Middle frontal gyrus (tissue), 1 donor: Measurements from ENCODE around the gene ATG5.

ENCODE experiments used
- DNase-seq: peaks from one replicate; pipeline ENCODE4 v3.0.0-alpha.2; 2015; ENCODE audit warnings: low spot score; ENCODE audit errors: extremely low spot score

Gene ATG5

DNA sequence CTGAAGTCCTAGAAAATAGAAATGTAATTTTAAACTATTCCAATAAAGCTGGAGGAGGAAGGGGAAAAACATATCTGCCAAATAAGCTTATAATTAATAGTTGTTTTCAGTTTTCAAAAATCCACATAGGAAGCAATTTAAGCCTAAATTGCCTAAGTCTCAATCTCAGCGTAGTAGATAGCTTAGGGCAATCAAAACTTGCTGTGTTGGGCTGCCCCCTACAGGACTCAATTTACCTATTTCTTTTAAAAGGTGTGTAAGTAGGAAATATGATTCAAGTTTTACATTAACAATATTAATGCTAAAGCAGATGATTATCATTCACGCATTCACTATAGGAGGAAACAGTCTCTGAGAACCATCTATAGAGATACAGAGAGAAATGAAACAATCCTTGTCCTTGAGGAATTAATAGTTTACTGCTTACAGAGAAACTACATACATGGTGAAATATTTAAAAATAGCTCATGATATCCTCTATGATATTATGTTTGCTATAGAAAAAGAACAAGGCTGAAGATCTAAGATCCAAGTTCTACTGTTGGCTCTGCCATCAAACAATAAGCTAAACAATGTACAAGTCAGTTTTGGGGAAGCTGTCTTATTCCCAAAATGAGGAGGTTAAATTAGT lies 102.1 kb downstream of the ATG5 start:
- DNase-seq: no peak

GRCh38 chr6:106220485-106220884 lies 105.1 kb downstream of the ATG5 start:
- DNase-seq: no peak

DNA sequence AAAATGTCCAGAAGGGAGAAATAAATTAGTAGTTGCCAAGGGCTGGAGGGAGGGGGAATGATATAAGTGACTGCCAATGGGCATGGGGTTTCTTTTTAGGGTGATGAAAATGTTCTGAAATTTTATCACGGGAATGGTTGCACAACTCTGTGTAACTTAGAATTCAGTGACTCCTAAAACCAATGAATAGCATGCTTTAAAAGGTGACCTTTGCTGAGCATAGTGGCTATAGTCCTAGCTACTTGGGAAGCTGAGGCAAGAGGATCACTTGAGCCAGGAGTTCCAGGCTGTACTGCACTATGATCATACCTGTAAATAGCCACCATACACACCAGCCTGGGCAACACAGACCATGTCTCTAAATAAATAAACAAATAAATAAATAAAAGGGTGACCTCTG lies 109.0 kb downstream of the ATG5 start:
- no peak for DNase-seq

GRCh38 chr6:106215608-106216007 lies 110.0 kb downstream of the ATG5 start:
- no peak for DNase-seq

- no peak for DNase-seq
Observed at GRCh38 chr6:106214531-106214930, 111.0 kb downstream of the ATG5 start.

DNA sequence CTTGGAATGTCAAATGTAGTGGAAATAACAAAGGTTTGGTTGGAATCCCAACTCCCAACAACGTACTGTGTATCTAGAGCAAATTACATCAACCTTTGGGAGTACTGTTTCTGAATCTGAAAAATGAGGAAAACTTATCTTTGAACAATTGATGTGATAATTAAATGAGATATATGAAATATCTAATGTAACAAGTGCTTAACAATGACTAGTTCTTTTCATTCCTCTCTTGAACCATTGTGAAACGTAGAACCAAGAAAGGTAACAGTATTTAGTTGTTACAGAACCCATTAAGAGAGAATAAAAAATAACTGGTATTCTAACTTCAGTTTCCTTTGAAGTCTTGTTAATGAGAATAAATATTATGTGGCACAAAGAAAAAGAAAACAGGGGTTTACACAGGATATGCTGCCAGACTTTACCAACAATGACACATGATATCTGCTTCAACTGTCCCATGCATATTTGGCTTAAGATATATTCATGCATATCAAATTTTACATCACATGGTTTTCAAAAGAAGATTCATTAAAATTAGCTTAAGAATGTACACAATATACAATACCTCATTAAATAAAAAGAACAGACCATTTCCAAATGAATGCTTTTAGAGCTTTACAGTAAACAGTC lies 111.8 kb downstream of the ATG5 start:
- no peak for DNase-seq

- DNase-seq: no peak
Observed at GRCh38 chr6:106212576-106212975, 113.0 kb downstream of the ATG5 start.

- DNase-seq: no peak
Observed at GRCh38 chr6:106206905-106207304, 118.7 kb downstream of the ATG5 start.

DNA sequence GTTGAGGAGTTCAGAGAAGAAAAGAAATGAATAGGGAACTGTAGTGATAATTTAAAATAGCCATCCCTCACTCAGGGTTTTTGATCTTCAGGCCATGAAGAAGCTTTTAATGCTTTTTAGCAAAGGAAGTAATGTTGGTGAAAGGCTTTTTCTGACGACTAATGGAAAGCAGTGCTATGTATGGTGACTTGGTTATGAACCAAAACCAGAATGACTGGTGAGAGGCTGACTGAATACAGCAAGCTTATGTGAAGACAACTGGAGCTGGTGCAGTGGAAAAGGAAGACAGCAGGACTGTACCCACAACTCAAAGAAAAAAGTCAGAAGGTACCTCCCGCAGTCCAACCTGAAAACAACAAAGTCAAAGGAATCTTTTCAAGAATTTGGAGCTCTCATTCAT lies 120.6 kb downstream of the ATG5 start:
- DNase-seq: no peak

- DNase-seq: no peak
Observed at GRCh38 chr6:106199998-106200397, 125.6 kb downstream of the ATG5 start.

- DNase-seq: no peak
Observed at GRCh38 chr6:106199331-106199730, 126.2 kb downstream of the ATG5 start.

DNA sequence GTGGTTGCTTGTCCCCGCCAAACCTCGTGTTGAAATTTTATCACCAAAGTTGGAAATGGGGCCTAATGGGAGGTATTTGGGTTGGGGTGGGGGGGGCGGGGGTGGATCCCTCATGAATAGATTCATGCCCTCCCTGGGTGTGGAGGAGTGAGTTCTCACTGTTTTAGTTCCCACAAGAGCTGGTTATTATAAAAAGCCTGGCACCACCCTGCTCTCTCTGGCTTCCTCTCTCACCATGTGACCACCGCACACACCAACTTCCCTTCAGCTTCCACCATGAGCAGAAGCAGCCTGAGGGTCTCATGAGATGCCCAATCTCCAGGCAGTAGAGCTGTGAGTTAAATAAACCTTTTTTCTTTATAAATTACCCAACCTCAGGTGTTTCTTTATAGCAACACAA lies 128.1 kb downstream of the ATG5 start:
- no peak for DNase-seq

DNA sequence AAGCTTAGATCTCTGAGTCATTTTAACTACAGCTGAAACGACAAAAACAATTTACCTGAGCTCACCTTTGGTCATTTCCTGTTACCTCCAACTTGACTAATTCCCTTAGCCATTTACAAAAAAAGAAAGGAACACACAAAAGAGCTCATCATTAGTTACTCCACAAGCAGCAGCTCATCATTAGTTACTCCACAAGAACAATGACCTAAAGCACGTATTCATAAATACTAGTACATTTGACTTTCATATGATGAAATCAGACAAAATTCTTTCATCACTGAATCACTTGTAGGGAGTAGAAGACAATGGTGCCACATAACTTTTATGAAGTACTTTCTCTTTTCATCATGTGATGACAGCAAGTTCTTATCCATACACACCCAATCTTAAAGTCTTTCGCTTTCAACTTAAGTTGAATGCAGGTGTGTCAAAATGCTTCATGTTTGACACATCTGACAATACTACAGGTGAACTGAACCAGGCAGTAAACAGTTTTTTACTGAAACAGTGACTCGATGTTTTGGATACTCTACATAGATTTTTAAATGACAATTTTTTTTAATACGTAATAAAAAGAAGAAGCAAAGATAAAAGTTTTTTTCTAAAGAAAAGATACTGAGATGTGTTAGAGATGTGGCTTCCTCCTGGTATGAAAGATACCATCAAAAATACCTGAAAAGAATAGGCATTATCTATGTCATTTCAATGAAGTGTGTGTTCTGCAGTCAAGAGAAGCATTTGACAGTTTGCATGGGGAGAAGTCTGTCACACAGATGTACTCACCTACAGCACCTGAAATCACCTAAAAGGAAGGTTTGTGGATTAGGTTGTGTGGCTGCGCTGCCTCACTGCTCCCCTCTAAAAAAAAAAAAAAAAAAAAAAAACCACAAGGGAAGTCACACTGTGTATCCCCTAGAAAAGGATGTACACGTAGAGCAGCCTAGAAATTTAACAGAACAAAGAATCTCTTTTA lies 130.3 kb downstream of the ATG5 start:
- no peak for DNase-seq

GRCh38 chr6:106192824-106193223 lies 132.7 kb downstream of the ATG5 start:
- DNase-seq: no peak

DNA sequence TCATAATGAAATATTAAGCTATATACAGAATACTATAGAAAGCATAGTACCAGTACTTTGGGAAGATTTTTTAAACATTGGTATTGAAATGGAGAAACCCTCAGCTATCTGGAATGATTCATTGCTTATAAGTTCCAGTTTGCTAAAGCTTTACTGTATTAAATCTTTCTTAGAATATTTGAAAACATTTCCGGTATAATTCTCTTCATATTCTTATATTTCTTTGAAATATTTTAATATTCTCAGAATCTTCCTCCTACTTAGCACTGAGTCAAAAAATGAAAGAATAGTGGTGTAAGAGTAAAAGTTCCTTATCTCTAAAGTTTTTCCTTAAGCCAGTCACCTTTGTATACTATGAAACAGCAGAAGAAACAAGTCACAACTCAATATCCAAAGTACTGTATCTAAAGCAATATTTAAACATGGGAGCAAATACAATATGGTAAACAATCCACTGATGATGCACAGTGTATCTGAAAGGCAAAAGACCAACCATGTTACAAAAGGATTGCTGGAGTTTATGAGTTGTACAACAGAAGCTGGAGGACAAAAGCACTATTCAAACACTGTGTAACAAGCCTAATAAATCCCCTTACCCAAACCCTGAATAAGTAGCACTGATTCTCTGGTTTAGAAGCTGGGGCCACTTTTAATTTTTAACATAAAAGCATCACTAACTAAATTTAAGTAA lies 137.3 kb downstream of the ATG5 start:
- DNase-seq: no peak

DNA sequence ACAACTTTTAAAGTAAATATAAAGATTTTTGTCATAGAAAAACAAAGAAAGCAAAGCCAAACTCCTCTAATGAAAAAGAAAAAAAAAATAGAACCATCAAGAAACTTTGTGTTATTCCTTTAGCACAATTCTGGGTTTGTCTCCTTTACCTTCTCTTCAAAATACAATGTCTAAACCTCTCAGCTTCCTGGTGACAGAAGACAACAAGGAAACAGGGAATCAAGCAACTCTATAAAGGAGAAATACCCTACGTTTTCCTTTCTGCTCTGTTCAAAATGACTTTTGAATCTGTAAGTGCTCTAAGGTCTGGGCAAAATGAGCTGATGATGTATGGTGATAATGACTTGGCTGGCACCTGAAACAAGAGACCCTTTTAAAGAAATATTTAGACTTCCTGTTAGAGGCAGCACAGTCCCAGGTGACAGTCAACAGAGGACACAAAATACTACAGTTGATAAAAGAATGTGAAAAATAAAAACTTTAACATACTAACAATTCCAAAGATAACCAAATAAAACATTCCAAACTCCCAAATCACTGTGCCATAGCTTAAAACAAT lies 138.1 kb downstream of the ATG5 start:
- DNase-seq: no peak

DNA sequence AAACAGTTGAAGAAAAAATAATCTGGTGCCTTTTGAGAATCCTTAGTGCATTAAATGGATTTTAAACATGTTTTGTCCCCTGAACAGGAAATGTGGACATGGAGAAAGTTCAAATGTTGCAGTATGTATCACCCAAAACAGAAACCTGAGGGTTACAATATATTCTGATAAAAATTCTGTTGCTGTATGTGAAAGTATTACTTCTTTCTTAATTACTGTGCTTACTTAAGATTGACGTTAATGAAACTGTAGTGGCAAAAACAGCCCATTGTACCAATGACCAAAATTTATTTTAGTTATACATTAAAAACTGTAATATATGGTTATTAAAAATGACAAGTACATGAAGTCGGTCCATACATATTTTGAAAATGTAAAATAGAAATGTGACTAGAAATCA lies 138.8 kb downstream of the ATG5 start:
- no peak for DNase-seq

DNA sequence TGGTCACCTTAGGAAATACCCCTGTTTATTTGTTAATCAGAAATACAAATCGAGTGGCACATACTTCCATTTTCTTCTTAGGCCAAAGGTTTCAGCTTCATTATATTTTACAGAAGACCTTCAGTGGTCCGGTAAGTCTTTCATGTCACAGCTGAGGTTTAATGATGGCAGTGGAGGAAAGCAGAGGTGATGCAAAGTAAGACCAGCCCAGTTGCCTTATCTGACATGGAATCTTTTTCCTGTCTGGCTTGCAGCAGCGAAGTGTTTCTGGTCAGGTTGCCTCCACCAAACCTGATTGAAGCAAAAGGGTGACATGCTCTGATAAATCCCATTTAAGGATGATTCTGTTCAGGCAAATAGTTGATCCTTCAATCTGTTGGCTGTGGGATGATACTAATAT lies 139.4 kb downstream of the ATG5 start:
- no peak for DNase-seq

GRCh38 chr6:106185615-106186014 lies 139.9 kb downstream of the ATG5 start:
- no peak for DNase-seq

DNA sequence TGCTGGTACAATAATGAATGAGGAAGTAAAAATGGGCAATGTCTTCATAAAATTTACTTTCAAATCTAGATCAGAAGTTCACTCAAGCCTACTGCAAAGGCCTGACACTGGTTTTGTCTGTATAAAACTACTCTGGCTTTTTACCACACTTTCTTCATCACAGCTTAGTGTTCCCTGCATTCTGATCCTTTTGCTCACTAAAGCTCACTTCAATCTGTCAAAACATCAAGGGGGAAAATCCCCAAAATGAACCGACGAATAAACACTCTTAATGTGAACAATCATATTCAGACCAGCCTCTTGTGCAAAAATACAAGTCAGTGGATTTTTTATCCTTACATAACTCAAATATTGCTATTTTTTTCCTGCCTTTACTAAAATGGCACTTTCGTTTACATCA lies 140.9 kb downstream of the ATG5 start:
- no peak for DNase-seq

DNA sequence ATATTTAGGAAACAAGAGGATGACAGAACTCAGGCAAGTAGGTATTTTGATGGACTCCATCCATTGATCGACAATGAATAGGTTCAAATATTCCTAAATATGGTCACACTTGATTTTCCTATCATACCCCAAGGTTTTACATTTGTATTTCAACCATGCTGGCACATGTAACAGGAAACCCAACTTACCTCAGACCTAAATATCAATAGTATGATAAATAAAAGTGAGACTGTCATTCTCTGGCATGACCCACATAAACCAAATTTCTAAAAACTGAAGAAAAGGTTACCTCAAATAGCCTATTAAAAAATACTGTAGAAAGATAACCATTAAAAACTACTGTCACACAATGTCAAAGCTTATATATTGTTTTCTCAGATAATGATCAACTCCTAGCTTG lies 142.1 kb downstream of the ATG5 start:
- no peak for DNase-seq
